ENCODE results near the gene FAM200C. TPM values are rescaled to one million over a fixed set of nuclear protein-coding genes. Genes with fewer than 3 reads are reported as not detected.

Gene FAM200C
- polyA plus RNA-seq, 1 donor (not counting 4 experiments of a cell fraction or from before 2014, with no cell fraction given), result 1.7 TPM

DNA sequence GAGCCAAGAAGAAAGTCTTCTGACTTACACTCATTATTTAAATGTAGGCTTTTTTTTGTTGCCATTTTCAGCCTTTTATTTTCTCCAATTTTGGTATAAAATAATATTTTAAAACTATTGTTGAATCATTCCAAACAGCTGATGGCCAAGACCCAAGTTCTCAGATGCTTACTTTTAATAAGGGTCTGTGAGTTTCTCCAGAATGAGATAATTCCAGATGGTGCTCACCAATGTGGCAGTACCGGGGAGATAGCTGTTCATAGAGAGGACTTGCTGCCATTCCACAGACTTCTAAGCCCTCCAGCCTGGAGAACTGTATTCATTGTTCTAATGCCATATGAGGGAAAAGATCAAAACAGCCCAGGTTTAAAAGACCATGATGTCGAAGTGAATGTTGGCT is 24.2 kb downstream of the FAM200C start:
- dilution Hi-C loops (cut with MboI; ENCODE audit: extremely low pct_ligation_motif_present, low sequenced_read_pairs), result no loop called here
- H3K4me2 ChIP-seq (ENCODE audit: control insufficient read depth, extremely low read depth, insufficient read depth, low read depth, low read length), result no peak overlapping the region
- DNase-seq (ENCODE audit: low read depth, low spot score), result no peak

DNA sequence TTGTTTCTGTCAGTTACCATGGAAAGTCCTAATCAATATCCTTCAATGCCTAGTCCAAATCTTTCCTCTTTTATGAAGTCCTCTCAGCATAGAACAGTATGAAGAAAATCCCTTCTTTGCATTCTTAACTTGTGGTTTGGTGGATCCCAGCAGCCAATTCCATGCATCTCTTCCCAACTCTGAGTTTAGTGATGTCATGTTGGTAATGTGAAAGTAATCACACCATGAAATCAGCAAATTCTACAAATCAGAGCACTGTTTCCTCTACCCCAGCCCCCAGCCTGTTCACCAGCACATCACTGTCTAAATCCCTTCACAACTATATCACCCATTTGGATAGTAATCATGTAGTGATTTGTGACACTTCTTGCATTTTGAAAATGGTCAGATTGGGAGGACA is 24.7 kb downstream of the FAM200C start:
- TF ChIP-seq EZH2 (IDR thresholded peaks at IDR 0.05; ENCODE audit: low read length), result no peak
- Histone ChIP-seq H3K9me3 (ENCODE audit: control insufficient read depth, low read depth, low read length) (no peaks in the 10 kb centered on the region), H3K9me1 (ENCODE audit: control insufficient read depth, extremely low read depth, insufficient read depth, low read length) (no peaks in the 10 kb centered on the region), H3K27me3 (ENCODE audit: control insufficient read depth, extremely low read depth, insufficient read depth, low read length) (peaks cover 11% of the 10 kb centered on the region), H3K36me3 (ENCODE audit: control insufficient read depth in 2 of 2, extremely low read depth in 1 of 2, insufficient read depth in 2 of 2, low read length in 2 of 2) (no peaks in the 10 kb centered on the region), H3K4me2 (ENCODE audit: control insufficient read depth, extremely low read depth, insufficient read depth, low read depth, low read length) (no peak overlapping the region), H3K27ac (ENCODE audit: control insufficient read depth, insufficient read depth, low read length) (no peak overlapping the region), H3K4me1 (ENCODE audit: control insufficient read depth, extremely low read depth, insufficient read depth, low read length) (peaks cover 4% of the 10 kb centered on the region), H4K20me1 (ENCODE audit: control insufficient read depth, extremely low read depth, insufficient read depth, low read length) (no peaks in the 10 kb centered on the region), H3K79me2 (ENCODE audit: control insufficient read depth, insufficient read depth, low read length) (no peaks in the 10 kb centered on the region), H3K4me3 (ENCODE audit: control insufficient read depth in 2 of 3, extremely low read depth in 1 of 3, insufficient read depth in 2 of 3, low read depth in 1 of 3, low read length in 3 of 3) (no peak overlapping the region), H3K9ac (ENCODE audit: control insufficient read depth, extremely low read depth, insufficient read depth, low read length) (no peak overlapping the region), H2AFZ (ENCODE audit: control insufficient read depth, low read length) (no peak overlapping the region)
- dilution Hi-C loops (cut with MboI; ENCODE audit: extremely low pct_ligation_motif_present, low sequenced_read_pairs), result no loop called here
- DNase-seq (ENCODE audit: low read depth, low spot score) (no peak), FAIRE-seq (no peak)

More for the DNA sequence above, 24.2 kb downstream of the FAM200C start:
- H3K9me1 ChIP-seq (ENCODE audit: control insufficient read depth, extremely low read depth, insufficient read depth, low read length), result no peaks in the 10 kb centered on the region
- no peak overlapping the region for H2AFZ ChIP-seq (ENCODE audit: control insufficient read depth, low read length)
- no peaks in the 10 kb centered on the region for H3K9me3 ChIP-seq (ENCODE audit: control insufficient read depth, low read depth, low read length)
- no peaks in the 10 kb centered on the region for H4K20me1 ChIP-seq (ENCODE audit: control insufficient read depth, extremely low read depth, insufficient read depth, low read length)
- H3K36me3 ChIP-seq (ENCODE audit: control insufficient read depth in 2 of 2, extremely low read depth in 1 of 2, insufficient read depth in 2 of 2, low read length in 2 of 2), result no peaks in the 10 kb centered on the region
- H3K4me1 ChIP-seq (ENCODE audit: control insufficient read depth, extremely low read depth, insufficient read depth, low read length), result peaks cover 2% of the 10 kb centered on the region
- H3K4me3 ChIP-seq (ENCODE audit: control insufficient read depth in 2 of 3, extremely low read depth in 1 of 3, insufficient read depth in 2 of 3, low read depth in 1 of 3, low read length in 3 of 3), result no peak overlapping the region
- no peaks in the 10 kb centered on the region for H3K79me2 ChIP-seq (ENCODE audit: control insufficient read depth, insufficient read depth, low read length)
- H3K9ac ChIP-seq (ENCODE audit: control insufficient read depth, extremely low read depth, insufficient read depth, low read length), result no peak overlapping the region
- no peak for FAIRE-seq
- H3K27ac ChIP-seq (ENCODE audit: control insufficient read depth, insufficient read depth, low read length), result no peak overlapping the region
- peaks cover 11% of the 10 kb centered on the region for H3K27me3 ChIP-seq (ENCODE audit: control insufficient read depth, extremely low read depth, insufficient read depth, low read length)
- TF ChIP-seq, protein P1, sequence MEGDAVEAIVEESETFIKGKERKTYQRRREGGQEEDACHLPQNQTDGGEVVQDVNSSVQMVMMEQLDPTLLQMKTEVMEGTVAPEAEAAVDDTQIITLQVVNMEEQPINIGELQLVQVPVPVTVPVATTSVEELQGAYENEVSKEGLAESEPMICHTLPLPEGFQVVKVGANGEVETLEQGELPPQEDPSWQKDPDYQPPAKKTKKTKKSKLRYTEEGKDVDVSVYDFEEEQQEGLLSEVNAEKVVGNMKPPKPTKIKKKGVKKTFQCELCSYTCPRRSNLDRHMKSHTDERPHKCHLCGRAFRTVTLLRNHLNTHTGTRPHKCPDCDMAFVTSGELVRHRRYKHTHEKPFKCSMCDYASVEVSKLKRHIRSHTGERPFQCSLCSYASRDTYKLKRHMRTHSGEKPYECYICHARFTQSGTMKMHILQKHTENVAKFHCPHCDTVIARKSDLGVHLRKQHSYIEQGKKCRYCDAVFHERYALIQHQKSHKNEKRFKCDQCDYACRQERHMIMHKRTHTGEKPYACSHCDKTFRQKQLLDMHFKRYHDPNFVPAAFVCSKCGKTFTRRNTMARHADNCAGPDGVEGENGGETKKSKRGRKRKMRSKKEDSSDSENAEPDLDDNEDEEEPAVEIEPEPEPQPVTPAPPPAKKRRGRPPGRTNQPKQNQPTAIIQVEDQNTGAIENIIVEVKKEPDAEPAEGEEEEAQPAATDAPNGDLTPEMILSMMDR (optimal IDR thresholded peaks at IDR 0.05 in 1 of 3, IDR thresholded peaks at IDR 0.05 in 1 of 3, conservative IDR thresholded peaks at IDR 0.05 in 1 of 3; ENCODE audit: extremely low read depth in 1 of 3, insufficient read depth in 2 of 3, low read length in 3 of 3), result no peak
- no peak for TF ChIP-seq EZH2 (IDR thresholded peaks at IDR 0.05; ENCODE audit: low read length)

DNA sequence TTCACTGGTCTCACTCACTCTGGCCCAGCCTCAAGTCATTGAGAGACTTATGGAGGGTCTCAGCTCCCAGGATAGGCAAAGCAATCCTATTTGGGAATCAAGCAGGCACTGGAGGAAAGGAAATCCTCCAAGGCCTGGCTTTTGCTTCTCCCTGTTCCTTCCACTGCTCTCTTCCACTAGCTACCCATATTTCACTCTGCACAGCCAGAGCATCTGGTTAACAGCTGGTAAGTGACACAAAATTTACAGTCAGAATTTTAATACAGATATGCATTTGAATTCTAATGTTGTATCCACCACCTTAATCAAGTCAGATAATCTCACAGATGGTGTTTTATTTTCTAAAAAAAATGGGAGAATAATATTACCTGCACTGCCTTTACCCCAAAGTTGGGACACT is 28.6 kb downstream of the FAM200C start:
- Histone ChIP-seq H3K9ac (ENCODE audit: control insufficient read depth, extremely low read depth, insufficient read depth, low read length) (no peak overlapping the region), H3K4me3 (ENCODE audit: control insufficient read depth in 2 of 3, extremely low read depth in 1 of 3, insufficient read depth in 2 of 3, low read depth in 1 of 3, low read length in 3 of 3) (no peak overlapping the region), H3K27me3 (ENCODE audit: control insufficient read depth, extremely low read depth, insufficient read depth, low read length) (peaks cover 17% of the 10 kb centered on the region), H3K4me1 (ENCODE audit: control insufficient read depth, extremely low read depth, insufficient read depth, low read length) (peaks cover 8% of the 10 kb centered on the region), H3K27ac (ENCODE audit: control insufficient read depth, insufficient read depth, low read length) (no peak overlapping the region), H3K36me3 (ENCODE audit: control insufficient read depth in 2 of 2, extremely low read depth in 1 of 2, insufficient read depth in 2 of 2, low read length in 2 of 2) (no peaks in the 10 kb centered on the region), H2AFZ (ENCODE audit: control insufficient read depth, low read length) (no peak overlapping the region), H3K79me2 (ENCODE audit: control insufficient read depth, insufficient read depth, low read length) (no peaks in the 10 kb centered on the region), H3K9me1 (ENCODE audit: control insufficient read depth, extremely low read depth, insufficient read depth, low read length) (no peaks in the 10 kb centered on the region), H4K20me1 (ENCODE audit: control insufficient read depth, extremely low read depth, insufficient read depth, low read length) (no peaks in the 10 kb centered on the region), H3K4me2 (ENCODE audit: control insufficient read depth, extremely low read depth, insufficient read depth, low read depth, low read length) (no peak overlapping the region), H3K9me3 (ENCODE audit: control insufficient read depth, low read depth, low read length) (no peaks in the 10 kb centered on the region)
- DNase-seq (ENCODE audit: low read depth, low spot score), result no peak
- dilution Hi-C loops (cut with MboI; ENCODE audit: extremely low pct_ligation_motif_present, low sequenced_read_pairs), result no loop called here
- FAIRE-seq, result no peak
- no peak for TF ChIP-seq EZH2 (IDR thresholded peaks at IDR 0.05; ENCODE audit: low read length)
- TF ChIP-seq, protein P1 (optimal IDR thresholded peaks at IDR 0.05 in 1 of 3, IDR thresholded peaks at IDR 0.05 in 1 of 3, conservative IDR thresholded peaks at IDR 0.05 in 1 of 3; ENCODE audit: extremely low read depth in 1 of 3, insufficient read depth in 2 of 3, low read length in 3 of 3), result no peak

All from keratinocyte (primary cell).